Gastrocnemius medialis (tissue), 4 donors: ENCODE measurements around the gene TIAM2. TPM values are rescaled to one million over a fixed set of nuclear protein-coding genes. Genes with fewer than 3 reads are reported as not detected.

Experiments
- ATAC-seq, 2 donors: fragments of 150-250 bp; one replicate each; pipeline ENCODE4 v1.9.1; 2016
- DNase-seq, 2 donors: peaks; one replicate each; pipeline ENCODE4 v3.0.0-alpha.2; 2019
- H3K27ac ChIP-seq, 4 donors: fragments of 200-600 bp; sonication (generic); 1 replicate in 1 of 4; 2 replicates in 3 of 4; pipeline ENCODE4 v1.5.1; 2016 to 2018; ENCODE audit warnings: mild to moderate bottlenecking in 2 of 4, moderate library complexity in 1 of 4
- H3K27me3 ChIP-seq, 3 donors: fragments of 200-600 bp; sonication (generic) in 2 of 3; 1 replicate in 1 of 3; 2 replicates in 2 of 3; pipeline versions ENCODE4 v1.5.1 to v1.6.0; 2016 to 2019; ENCODE audit warnings: mild to moderate bottlenecking in 1 of 3, moderate library complexity in 1 of 3
- H3K36me3 ChIP-seq, 2 donors: fragments of 200-600 bp; sonication (generic) in 1 of 2; one replicate each; pipeline ENCODE4 v1.5.1; 2017 to 2018
- H3K4me1 ChIP-seq, 2 donors: fragments of 200-600 bp; sonication (generic) in 1 of 2; one replicate each; pipeline ENCODE4 v1.5.1; 2016 to 2017; ENCODE audit warnings: mild to moderate bottlenecking in 2 of 2
- H3K4me3 ChIP-seq, 4 donors: fragments of 200-600 bp; sonication (generic) in 3 of 4; 1 replicate in 1 of 4; 2 replicates in 3 of 4; pipeline ENCODE4 v1.5.1; 2016 to 2019; ENCODE audit warnings: mild to moderate bottlenecking in 2 of 4
- H3K9me3 ChIP-seq, 3 donors: fragments of 200-600 bp; sonication (generic) in 2 of 3; 1 replicate in 1 of 3; 2 replicates in 2 of 3; pipeline ENCODE4 v1.5.1; 2016 to 2019
- CTCF ChIP-seq, 5 experiments: fragments of 450-650 bp in 3 of 5; fragments of 200-600 bp in 2 of 5; sonication (generic) in 2 of 5; IDR thresholded peaks in 4 of 5; conservative IDR thresholded peaks in 1 of 5; 1 replicate in 4 of 5; 2 replicates in 1 of 5; pipeline ENCODE4 v1.5.1; 2016 to 2019; ENCODE audit warnings: antibody characterized with exemption in 5 of 5, mild to moderate bottlenecking in 3 of 5, moderate library complexity in 3 of 5
- POLR2A ChIP-seq, 2 donors: fragments of 450-650 bp; IDR thresholded peaks; one replicate each; pipeline ENCODE4 v1.6.1; 2017; ENCODE audit warnings: antibody characterized with exemption in 2 of 2, mild to moderate bottlenecking in 2 of 2, moderate library complexity in 2 of 2
- in situ Hi-C, 4 donors: fragments of 200-750 bp; cut with MboI; loops; one replicate each; pipeline versions ENCODE4 v1.15.0 to v1.8.0; 2017; ENCODE audit warnings: low sequenced_read_pairs in 4 of 4
- intact Hi-C: fragments of 100-400 bp; cut with DNase I; formaldehyde crosslinking; loops from one replicate; pipeline ENCODE4 v1.15.1; 2023; ENCODE audit warnings: low total_unique reads
- total RNA-seq, 4 donors: library from RNA; depleted of rRNA; stranded (reverse); fragments of >200 nt; gene quantifications; one replicate each; pipeline versions ENCODE4 v1.1.0 to v1.2.3, GENCODE V29; 2016

TIAM2 gene
- total RNA-seq, 4 donors from 2014 or later, result 4.4 to 18.8 (median 13.6) TPM

- H3K4me1 ChIP-seq, result peaks cover 0 to 5% of the 10 kb centered on the region in 2 donors
- TF ChIP-seq CTCF (IDR thresholded peaks at IDR 0.05 in 4 of 5, conservative IDR thresholded peaks at IDR 0.05 in 1 of 5) (no peak), POLR2A (IDR thresholded peaks at IDR 0.05) (no peak)
- intact Hi-C loops, result no loop called here
- ATAC-seq, result no peak
- H3K36me3 ChIP-seq, result peaks cover 0 to 20% of the 10 kb centered on the region in 2 donors
- in situ Hi-C loops, result no loop called here
- no peak within 1 kb of the TSS for H3K27ac ChIP-seq
- no peak within 1 kb of the TSS for H3K4me3 ChIP-seq
- H3K9me3 ChIP-seq, result no peaks in the 10 kb centered on the region
- no peak for DNase-seq
- H3K27me3 ChIP-seq, result no peaks in the 10 kb centered on the region
These were observed 268.4 kb downstream of the TIAM2 start, which contains the start of gene CLDN20 for GRCh38 chr6:155263373-155264063. Gene CLDN20 (plus strand): TSS chr6:155264013. CDS start chr6:155275720, 11,707 bp downstream.

- H3K36me3 ChIP-seq, result peaks cover 0 to 8% of the 10 kb centered on the region in 2 donors
- H3K9me3 ChIP-seq, result no peaks in the 10 kb centered on the region
- DNase-seq, result no peak
- H3K4me3 ChIP-seq, result no peak overlapping the region
- H3K27me3 ChIP-seq, result no peaks in the 10 kb centered on the region
- intact Hi-C loops, result no loop called here
- H3K27ac ChIP-seq, result no peak overlapping the region
- peaks cover 0 to 5% of the 10 kb centered on the region in 2 donors for H3K4me1 ChIP-seq
- in situ Hi-C loops, result no loop called here
- TF ChIP-seq CTCF (IDR thresholded peaks at IDR 0.05 in 4 of 5, conservative IDR thresholded peaks at IDR 0.05 in 1 of 5), result no peak
- no peak for TF ChIP-seq POLR2A (IDR thresholded peaks at IDR 0.05)
- ATAC-seq, result no peak
These were observed 269.7 kb downstream of the TIAM2 start for GRCh38 chr6:155264693-155265320.

GRCh38 chr6:155265843-155266535, 270.9 kb downstream of the TIAM2 start:
- no peak for TF ChIP-seq CTCF (IDR thresholded peaks at IDR 0.05 in 4 of 5, conservative IDR thresholded peaks at IDR 0.05 in 1 of 5)
- TF ChIP-seq POLR2A (IDR thresholded peaks at IDR 0.05), result no peak
- H3K9me3 ChIP-seq, result no peaks in the 10 kb centered on the region
- no peaks in the 10 kb centered on the region for H3K27me3 ChIP-seq
- H3K36me3 ChIP-seq, result no peaks in the 10 kb centered on the region
- peaks cover 0 to 5% of the 10 kb centered on the region in 2 donors for H3K4me1 ChIP-seq
- H3K4me3 ChIP-seq, result no peak overlapping the region
- in situ Hi-C loops, result no loop called here
- DNase-seq (no peak), ATAC-seq (no peak)
- H3K27ac ChIP-seq, result no peak overlapping the region
- intact Hi-C loops, result no loop called here

GRCh38 chr6:155267411-155267810, 272.3 kb downstream of the TIAM2 start:
- peaks cover 5% of the 10 kb centered on the region in 2 donors for H3K4me1 ChIP-seq
- H3K27ac ChIP-seq, result no peak overlapping the region
- intact Hi-C loops, result no loop called here
- DNase-seq (no peak), ATAC-seq (no peak)
- no peaks in the 10 kb centered on the region for H3K9me3 ChIP-seq
- TF ChIP-seq CTCF (IDR thresholded peaks at IDR 0.05 in 4 of 5, conservative IDR thresholded peaks at IDR 0.05 in 1 of 5) (no peak), POLR2A (IDR thresholded peaks at IDR 0.05) (no peak)
- H3K36me3 ChIP-seq, result no peaks in the 10 kb centered on the region
- no peak overlapping the region for H3K4me3 ChIP-seq
- H3K27me3 ChIP-seq, result no peaks in the 10 kb centered on the region
- in situ Hi-C loops, result no loop called here
